ENCODE data around the gene MCHR1.
"Not testable (repeated sequence)": the region's sequence is repeated elsewhere in the genome, so short reads cannot be mapped to it uniquely, and the experiment has no call there.

MCHR1 gene

GRCh38 chr22:40656651-40657050 lies 22.6 kb upstream of the MCHR1 start:
- DNase-seq: not testable (repeated sequence)

GRCh38 chr22:40659166-40659565 lies 20.1 kb upstream of the MCHR1 start:
- DNase-seq: no peak

- no peak for DNase-seq
Measured at GRCh38 chr22:40660730-40661129, 18.6 kb upstream of the MCHR1 start.

- DNase-seq: no peak
Measured at GRCh38 chr22:40661671-40662070, 17.6 kb upstream of the MCHR1 start.

GRCh38 chr22:40665312-40665711 lies 14.0 kb upstream of the MCHR1 start:
- DNase-seq: no peak

- DNase-seq: no peak
Measured at GRCh38 chr22:40666151-40666848, 13.0 kb upstream of the MCHR1 start.

- no peak for DNase-seq
Measured at GRCh38 chr22:40668611-40669411, 10.5 kb upstream of the MCHR1 start.

GRCh38 chr22:40670058-40670457 lies 9.2 kb upstream of the MCHR1 start:
- no peak for DNase-seq

- no peak for DNase-seq
Measured at GRCh38 chr22:40671369-40671768, 7.9 kb upstream of the MCHR1 start.

GRCh38 chr22:40671796-40672360 lies 7.4 kb upstream of the MCHR1 start:
- no peak for DNase-seq

GRCh38 chr22:40673017-40673416 lies 6.3 kb upstream of the MCHR1 start:
- DNase-seq: no peak

GRCh38 chr22:40674274-40674673 lies 5.0 kb upstream of the MCHR1 start:
- no peak for DNase-seq

GRCh38 chr22:40676166-40676565 lies 3.1 kb upstream of the MCHR1 start:
- not testable (repeated sequence) for DNase-seq

- DNase-seq: no peak
Measured at GRCh38 chr22:40676644-40677043, 2.6 kb upstream of the MCHR1 start.

- no peak for DNase-seq
Measured at GRCh38 chr22:40678493-40679248, 613 bp upstream of the MCHR1 start.

- no peak for DNase-seq
Measured at GRCh38 chr22:40679964-40680818, 907 bp downstream of the MCHR1 start.

GRCh38 chr22:40680819-40681183 lies 1.5 kb downstream of the MCHR1 start:
- DNase-seq: no peak

- no peak for DNase-seq
Measured at GRCh38 chr22:40681451-40681850, 2.2 kb downstream of the MCHR1 start.

GRCh38 chr22:40684728-40685127 lies 5.4 kb downstream of the MCHR1 start:
- no peak for DNase-seq

- no peak for DNase-seq
Measured at GRCh38 chr22:40685406-40685805, 6.1 kb downstream of the MCHR1 start.

- DNase-seq: no peak
Measured at GRCh38 chr22:40687706-40688105, 8.4 kb downstream of the MCHR1 start.

- DNase-seq: no peak
Measured at GRCh38 chr22:40690370-40690769, 11.1 kb downstream of the MCHR1 start.

All from GDM1 (cell line).